Stomach (tissue), 19 donors: Measurements from ENCODE around the gene KRTAP10-6. TPM values are rescaled to one million over a fixed set of nuclear protein-coding genes. Genes with fewer than 3 reads are reported as not detected.
"Not testable (repeated sequence)": the region's sequence is repeated elsewhere in the genome, so short reads cannot be mapped to it uniquely, and the experiment has no call there.

Source experiments
- DNase-seq, 2 donors: peaks; one replicate each; pipeline versions ENCODE4 v3.0.0 to v3.0.0-alpha.2; 2013 to 2019
- H3K27ac ChIP-seq, 5 donors: fragments of 200-600 bp in 4 of 5; sonication (generic) in 4 of 5; one replicate each; pipeline ENCODE4 v1.5.1; 2013 to 2019; ENCODE audit warnings: mild to moderate bottlenecking in 1 of 5, moderate library complexity in 1 of 5
- H3K27me3 ChIP-seq, 3 donors: fragments of 200-600 bp; sonication (generic); one replicate each; pipeline ENCODE4 v1.5.1; 2017 to 2019; ENCODE audit warnings: mixed run types in 1 of 3
- H3K36me3 ChIP-seq, 4 donors: fragments of 200-600 bp; sonication (generic); 1 replicate in 3 of 4; 2 replicates in 1 of 4; pipeline ENCODE4 v1.5.1; 2016 to 2019
- H3K4me1 ChIP-seq, 4 donors: fragments of 200-600 bp; sonication (generic); one replicate each; pipeline ENCODE4 v1.5.1; 2016 to 2019
- H3K4me3 ChIP-seq, 4 donors: fragments of 200-600 bp; sonication (generic) in 3 of 4; one replicate each; pipeline ENCODE4 v1.5.1; 2016 to 2019; ENCODE audit warnings: mild to moderate bottlenecking in 1 of 4
- H3K9me3 ChIP-seq, 4 donors: fragments of 200-600 bp; sonication (generic); one replicate each; pipeline ENCODE4 v1.5.1; 2016 to 2019
- CTCF ChIP-seq, 7 experiments: fragments of 450-650 bp in 4 of 7; fragments of 200-600 bp in 3 of 7; sonication (generic) in 3 of 7; IDR thresholded peaks; one replicate each; pipeline ENCODE4 v1.5.1; 2016 to 2019; ENCODE audit warnings: antibody characterized with exemption in 7 of 7, control low read depth in 2 of 7, mild to moderate bottlenecking in 1 of 7
- EP300 ChIP-seq: sonication (generic); formaldehyde crosslinking; IDR thresholded peaks from one replicate; pipeline ENCODE4 v1.6.1; 2017; ENCODE audit warnings: antibody characterized with exemption
- POLR2A ChIP-seq, 4 donors: fragments of 450-650 bp; IDR thresholded peaks; one replicate each; pipeline ENCODE4 v1.6.1; 2016; ENCODE audit warnings: antibody characterized with exemption in 4 of 4, control low read depth in 2 of 4, mild to moderate bottlenecking in 1 of 4, moderate library complexity in 1 of 4
- POLR2AphosphoS5 ChIP-seq, 3 donors: sonication (generic); formaldehyde crosslinking; IDR thresholded peaks; one replicate each; pipeline ENCODE4 v1.6.1; 2016; ENCODE audit warnings: antibody characterized with exemption in 3 of 3
- WGBS, 5 donors: extraction: QIAGEN DNeasy Blood & Tissue Kit in 3 of 5; methylation state at CpG; one replicate each; pipeline versions ENCODE4 v1.1.5 to v1.1.7; 2013 to 2018; 5-methylcytosine and 5-hydroxymethylcytosine counted together
- intact Hi-C: fragments of 100-400 bp; cut with DNase I; formaldehyde crosslinking; loops from one replicate; pipeline ENCODE4 v1.15.1; 2023; ENCODE audit warnings: low total_unique reads
- long read RNA-seq, 10 donors: transcript quantifications; one replicate each; lab custom pipeline, GENCODE V29; 2026
- polyA plus RNA-seq, 3 donors: library from polyadenylated mRNA; stranded (reverse); fragments of 200-250 nt; gene quantifications; one replicate each; pipeline ENCODE4 v1.2.3, GENCODE V29; 2013
- total RNA-seq, 5 donors: library from RNA; depleted of rRNA; stranded (reverse); fragments of >200 nt; gene quantifications; one replicate each; pipeline versions ENCODE4 v1.1.0 to v1.2.3, GENCODE V29; 2014 to 2016
- donor health status: healthy with polysubstance abuse.
- donor health status: Bipolar disorder and iron deficiency.
- donor health status: healthy.

Gene KRTAP10-6
- not detected for total RNA-seq
- not detected for polyA plus RNA-seq
- long read RNA-seq, donor 1, result 0 reads
- long read RNA-seq, donor 2, result 0 reads
- long read RNA-seq, donor 3, result 0 reads
- long read RNA-seq, donor 4, result 0 reads
- long read RNA-seq, donor 5, result 0 reads
- long read RNA-seq, donor 6, result 0 reads
- long read RNA-seq, donor 7, result 0 reads
- long read RNA-seq, donor 8, result 0 reads
- long read RNA-seq, donor 9, result 0 reads
- long read RNA-seq, donor 10, result 0 reads

- WGBS, 5 donors, result 62 to 73% (median 68%) methylated on average over 12 to 33 of the region's 33 CpGs
- Histone ChIP-seq H3K27me3 (peaks cover 0 to 49% (median 3%) of the 10 kb centered on the region in 3 donors), H3K9me3 (peaks cover 0 to under 1% (median 0%) of the 10 kb centered on the region in 4 donors), H3K4me1 (no peaks in the 10 kb centered on the region), H3K4me3 (no peak within 1 kb of the TSS), H3K27ac (no peak within 1 kb of the TSS), H3K36me3 (no peaks in the 10 kb centered on the region)
- TF ChIP-seq CTCF (IDR thresholded peaks at IDR 0.05), result no peak
- no peak for TF ChIP-seq EP300
- no peak for TF ChIP-seq POLR2A (IDR thresholded peaks at IDR 0.05)
- no peak for TF ChIP-seq POLR2AphosphoS5 (IDR thresholded peaks at IDR 0.05)
- intact Hi-C loops, result no loop called here
- DNase-seq, result no peak
These were observed at the start of gene KRTAP10-6 for GRCh38 chr21:44592446-44593311. Gene KRTAP10-6 (minus strand): TSS chr21:44592505. CDS start chr21:44592484, 21 bp downstream.

- WGBS, 5 donors, result 74 to 88% (median 85%) methylated on average over 5 of the region's 5 CpGs
- Histone ChIP-seq H3K27me3 (peaks cover 0 to 53% (median 23%) of the 10 kb centered on the region in 3 donors), H3K27ac (no peak overlapping the region), H3K4me1 (no peaks in the 10 kb centered on the region), H3K36me3 (no peaks in the 10 kb centered on the region), H3K4me3 (no peak overlapping the region), H3K9me3 (peaks cover 0 to 41% (median 32%) of the 10 kb centered on the region in 4 donors)
- TF ChIP-seq EP300 (no peak), POLR2A (IDR thresholded peaks at IDR 0.05) (no peak), POLR2AphosphoS5 (IDR thresholded peaks at IDR 0.05) (no peak), CTCF (IDR thresholded peaks at IDR 0.05) (no peak)
- intact Hi-C loops, result no loop called here
- no peak for DNase-seq
These were observed 48.5 kb upstream of the KRTAP10-6 start for GRCh38 chr21:44640761-44641160.

- no peak for TF ChIP-seq POLR2AphosphoS5 (IDR thresholded peaks at IDR 0.05)
- TF ChIP-seq POLR2A (IDR thresholded peaks at IDR 0.05), result no peak
- no peak for TF ChIP-seq CTCF (IDR thresholded peaks at IDR 0.05)
- no peak for TF ChIP-seq EP300
- H3K27ac ChIP-seq, result no peak overlapping the region
- no peaks in the 10 kb centered on the region for H3K4me1 ChIP-seq
- peak in 1 of 2 donors; percentile 22 for DNase-seq
- intact Hi-C loops, result no loop called here
- WGBS, 5 donors, result 80 to 90% (median 83%) methylated on average over 10 to 12 of the region's 12 CpGs
- H3K4me3 ChIP-seq, result no peak overlapping the region
- H3K36me3 ChIP-seq, result no peaks in the 10 kb centered on the region
- peaks cover 0 to 53% (median 23%) of the 10 kb centered on the region in 3 donors for H3K27me3 ChIP-seq
- H3K9me3 ChIP-seq, result peaks cover 0 to 28% (median 21%) of the 10 kb centered on the region in 4 donors
These were observed 47.0 kb upstream of the KRTAP10-6 start for GRCh38 chr21:44639331-44639655.

GRCh38 chr21:44638506-44639330 is 46.4 kb upstream of the KRTAP10-6 start:
- DNase-seq, result peak in 1 of 2 donors; percentile 18
- intact Hi-C loops, H3K4me3 ChIP-seq, H3K36me3 ChIP-seq, H3K27ac ChIP-seq, H3K4me1 ChIP-seq: not testable (repeated sequence)
- Histone ChIP-seq H3K27me3 (peaks cover 0 to 53% (median 23%) of the 10 kb centered on the region in 3 donors), H3K9me3 (peaks cover 0 to 23% (median 16%) of the 10 kb centered on the region in 4 donors)
- 77 to 89% (median 85%) methylated on average over 10 to 21 of the region's 21 CpGs for WGBS, 5 donors

GRCh38 chr21:44637851-44638348 is 45.6 kb upstream of the KRTAP10-6 start:
- Histone ChIP-seq H3K27me3 (peaks cover 0 to 53% (median 23%) of the 10 kb centered on the region in 3 donors), H3K9me3 (peaks cover 0 to 20% (median 15%) of the 10 kb centered on the region in 4 donors)
- H3K36me3 ChIP-seq, H3K4me1 ChIP-seq, intact Hi-C loops, H3K4me3 ChIP-seq, H3K27ac ChIP-seq, DNase-seq: not testable (repeated sequence)
- 52 to 74% (median 64%) methylated on average over 8 to 11 of the region's 12 CpGs for WGBS, 5 donors
